Body of pancreas (tissue), 4 donors: ENCODE data around the gene CHRND.

Experiments
- POLR2A ChIP-seq, 3 donors: fragments of 450-650 bp; IDR thresholded peaks; one replicate each; pipeline ENCODE4 v1.6.1; 2016; ENCODE audit warnings: antibody characterized with exemption in 3 of 3, mild to moderate bottlenecking in 2 of 3
- TF ChIP-seq, protein P1 (sequence below), 7 experiments: fragments of 450-650 bp in 4 of 7; fragments of 200-600 bp in 3 of 7; sonication (generic) in 3 of 7; IDR thresholded peaks; one replicate each; pipeline ENCODE4 v1.5.1; 2016 to 2019; ENCODE audit warnings: antibody characterized with exemption in 7 of 7

DNA sequence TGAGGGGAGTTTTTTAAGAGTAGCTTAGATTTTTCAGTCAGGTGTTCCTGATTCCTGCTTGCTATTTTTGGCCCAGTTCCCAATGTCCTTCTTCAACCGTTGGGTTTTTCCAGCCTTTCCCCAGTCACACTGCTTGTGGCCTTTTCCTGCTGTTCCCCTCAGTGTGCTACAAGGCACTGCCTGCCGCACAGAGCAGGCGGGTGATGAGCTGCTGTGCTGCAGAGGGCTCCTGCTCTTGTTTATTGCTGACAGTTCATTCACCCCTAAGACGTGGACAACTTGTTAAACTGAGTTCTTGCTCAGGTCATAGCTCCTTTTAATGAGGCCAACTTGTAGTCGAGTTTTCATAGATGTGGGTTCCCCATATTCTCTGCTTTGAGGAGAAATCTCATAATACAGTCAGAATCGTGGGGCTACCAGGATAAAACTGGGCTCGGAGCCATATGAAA lies 45.1 kb downstream of the CHRND start:
- TF ChIP-seq, protein P1, sequence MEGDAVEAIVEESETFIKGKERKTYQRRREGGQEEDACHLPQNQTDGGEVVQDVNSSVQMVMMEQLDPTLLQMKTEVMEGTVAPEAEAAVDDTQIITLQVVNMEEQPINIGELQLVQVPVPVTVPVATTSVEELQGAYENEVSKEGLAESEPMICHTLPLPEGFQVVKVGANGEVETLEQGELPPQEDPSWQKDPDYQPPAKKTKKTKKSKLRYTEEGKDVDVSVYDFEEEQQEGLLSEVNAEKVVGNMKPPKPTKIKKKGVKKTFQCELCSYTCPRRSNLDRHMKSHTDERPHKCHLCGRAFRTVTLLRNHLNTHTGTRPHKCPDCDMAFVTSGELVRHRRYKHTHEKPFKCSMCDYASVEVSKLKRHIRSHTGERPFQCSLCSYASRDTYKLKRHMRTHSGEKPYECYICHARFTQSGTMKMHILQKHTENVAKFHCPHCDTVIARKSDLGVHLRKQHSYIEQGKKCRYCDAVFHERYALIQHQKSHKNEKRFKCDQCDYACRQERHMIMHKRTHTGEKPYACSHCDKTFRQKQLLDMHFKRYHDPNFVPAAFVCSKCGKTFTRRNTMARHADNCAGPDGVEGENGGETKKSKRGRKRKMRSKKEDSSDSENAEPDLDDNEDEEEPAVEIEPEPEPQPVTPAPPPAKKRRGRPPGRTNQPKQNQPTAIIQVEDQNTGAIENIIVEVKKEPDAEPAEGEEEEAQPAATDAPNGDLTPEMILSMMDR (IDR thresholded peaks at IDR 0.05) = no peak
- TF ChIP-seq POLR2A (IDR thresholded peaks at IDR 0.05) = no peak
